ENCODE data around the gene ZMYND19. TPM values are rescaled to one million over a fixed set of nuclear protein-coding genes. Genes with fewer than 3 reads are reported as not detected.

The ZMYND19 gene
- total and polyA plus RNA-seq, 2 donors (not counting 3 experiments of a cell fraction or from before 2014, with no cell fraction given), result 22.8 to 32.6 TPM

DNA sequence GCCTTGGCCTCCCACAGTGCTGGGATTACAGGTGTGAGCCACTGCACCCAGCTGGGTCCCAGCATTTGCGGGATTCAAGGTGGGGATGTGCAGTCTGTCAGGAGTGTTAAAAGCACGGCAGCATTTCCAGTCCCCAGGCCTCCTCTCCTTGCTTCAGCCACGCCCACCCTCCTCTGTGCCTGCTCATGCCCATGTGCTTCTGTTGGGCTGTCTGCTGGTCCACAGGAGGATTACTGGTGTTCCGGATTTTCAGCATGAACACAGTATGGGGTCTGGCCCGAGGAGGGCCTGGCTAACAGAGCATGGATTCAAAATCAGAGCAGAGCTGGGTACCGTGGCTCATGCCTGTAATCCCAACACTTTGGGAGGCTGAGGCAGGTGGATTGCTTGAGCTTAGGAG is 20.6 kb upstream of the ZMYND19 start:
- dilution Hi-C loops (cut with MboI; ENCODE audit: extremely low pct_ligation_motif_present, low sequenced_read_pairs), result no loop called here
- ChIA-PET CTCF (no interaction called here), POLR2A (no interaction called here)
- Histone ChIP-seq H3K4me2 (ENCODE audit: insufficient read depth, low read length) (no peak overlapping the region), H3K27me3 (ENCODE audit: control insufficient read depth in 2 of 2, insufficient read depth in 2 of 2, low read length in 2 of 2) (no peaks in the 10 kb centered on the region), H3K4me3 (replicated peaks in 1 of 3; ENCODE audit: insufficient read depth in 1 of 3, low read depth in 1 of 3, low read length in 3 of 3) (no peak overlapping the region), H3K79me2 (ENCODE audit: control insufficient read depth, insufficient read depth, low read length) (no peaks in the 10 kb centered on the region), H3K9ac (replicated peaks; ENCODE audit: extremely low read depth, insufficient read depth, low read length) (no peak overlapping the region), H3K9me3 (replicated peaks; ENCODE audit: control insufficient read depth, insufficient read depth, low read length) (no peaks in the 10 kb centered on the region), H3K9me1 (replicated peaks; ENCODE audit: control insufficient read depth, extremely low read depth, insufficient read depth, low read length) (no peaks in the 10 kb centered on the region), H3K4me1 (ENCODE audit: control insufficient read depth, extremely low read depth, insufficient read depth, low read length) (peaks cover 11% of the 10 kb centered on the region), H4K20me1 (replicated peaks; ENCODE audit: control insufficient read depth, extremely low read depth, insufficient read depth, low read length) (no peaks in the 10 kb centered on the region), H2AFZ (ENCODE audit: low read depth, low read length) (no peak overlapping the region), H3K27ac (ENCODE audit: insufficient read depth, low read depth, low read length) (no peak overlapping the region), H3K36me3 (ENCODE audit: control insufficient read depth in 2 of 2, extremely low read depth in 1 of 2, insufficient read depth in 2 of 2, low read length in 2 of 2) (peaks cover 0 to 13% of the 10 kb centered on the region in 2 experiments)
- no peak for TF ChIP-seq EZH2 (IDR thresholded peaks at IDR 0.05; ENCODE audit: borderline replicate concordance, low read depth, low read length, severe bottlenecking)
- TF ChIP-seq, protein P1, sequence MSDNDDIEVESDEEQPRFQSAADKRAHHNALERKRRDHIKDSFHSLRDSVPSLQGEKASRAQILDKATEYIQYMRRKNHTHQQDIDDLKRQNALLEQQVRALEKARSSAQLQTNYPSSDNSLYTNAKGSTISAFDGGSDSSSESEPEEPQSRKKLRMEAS (IDR thresholded peaks at IDR 0.05; ENCODE audit: insufficient read depth, insufficient read length), result no peak
- TF ChIP-seq POLR2AphosphoS5 (IDR thresholded peaks at IDR 0.05; ENCODE audit: insufficient read depth, low read depth, low read length), result no peak
- TF ChIP-seq FOS (IDR thresholded peaks at IDR 0.05; ENCODE audit: borderline replicate concordance, insufficient read depth, low read length), result no peak
- no peak for TF ChIP-seq POLR2A (IDR thresholded peaks at IDR 0.05; ENCODE audit: low read depth, low read length)
- no peak for TF ChIP-seq JUN (IDR thresholded peaks at IDR 0.05; ENCODE audit: borderline replicate concordance, insufficient read depth, insufficient read length, low read depth)
- TF ChIP-seq, protein P2, sequence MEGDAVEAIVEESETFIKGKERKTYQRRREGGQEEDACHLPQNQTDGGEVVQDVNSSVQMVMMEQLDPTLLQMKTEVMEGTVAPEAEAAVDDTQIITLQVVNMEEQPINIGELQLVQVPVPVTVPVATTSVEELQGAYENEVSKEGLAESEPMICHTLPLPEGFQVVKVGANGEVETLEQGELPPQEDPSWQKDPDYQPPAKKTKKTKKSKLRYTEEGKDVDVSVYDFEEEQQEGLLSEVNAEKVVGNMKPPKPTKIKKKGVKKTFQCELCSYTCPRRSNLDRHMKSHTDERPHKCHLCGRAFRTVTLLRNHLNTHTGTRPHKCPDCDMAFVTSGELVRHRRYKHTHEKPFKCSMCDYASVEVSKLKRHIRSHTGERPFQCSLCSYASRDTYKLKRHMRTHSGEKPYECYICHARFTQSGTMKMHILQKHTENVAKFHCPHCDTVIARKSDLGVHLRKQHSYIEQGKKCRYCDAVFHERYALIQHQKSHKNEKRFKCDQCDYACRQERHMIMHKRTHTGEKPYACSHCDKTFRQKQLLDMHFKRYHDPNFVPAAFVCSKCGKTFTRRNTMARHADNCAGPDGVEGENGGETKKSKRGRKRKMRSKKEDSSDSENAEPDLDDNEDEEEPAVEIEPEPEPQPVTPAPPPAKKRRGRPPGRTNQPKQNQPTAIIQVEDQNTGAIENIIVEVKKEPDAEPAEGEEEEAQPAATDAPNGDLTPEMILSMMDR (IDR thresholded peaks at IDR 0.05; ENCODE audit: extremely low read depth in 1 of 2, insufficient read depth in 1 of 2, low read depth in 1 of 2, low read length in 2 of 2), result no peak
- TF ChIP-seq GATA2 (IDR thresholded peaks at IDR 0.05; ENCODE audit: insufficient read depth, insufficient read length, low read depth, low read length), result no peak
- no peak for TF ChIP-seq MYC (IDR thresholded peaks at IDR 0.05; ENCODE audit: low read depth, low read length)
- no TSS peak for BruUV-seq (replicated peaks)
- intact Hi-C loops (cut with micrococcal nuclease), result no loop called here
- FAIRE-seq (no peak), DNase-seq (ENCODE audit: low read depth, low spot score) (no peak)
